ENCODE data around the gene MDM4. TPM values are rescaled to one million over a fixed set of nuclear protein-coding genes. Genes with fewer than 3 reads are reported as not detected.
A peak's percentile ranks its signal among the peaks of the same experiment; 100 is the strongest.
"Not testable (repeated sequence)": the region's sequence is repeated elsewhere in the genome, so short reads cannot be mapped to it uniquely, and the experiment has no call there.

The MDM4 gene
- total RNA-seq, 1 donor from 2014 or later = 59.2 TPM

DNA sequence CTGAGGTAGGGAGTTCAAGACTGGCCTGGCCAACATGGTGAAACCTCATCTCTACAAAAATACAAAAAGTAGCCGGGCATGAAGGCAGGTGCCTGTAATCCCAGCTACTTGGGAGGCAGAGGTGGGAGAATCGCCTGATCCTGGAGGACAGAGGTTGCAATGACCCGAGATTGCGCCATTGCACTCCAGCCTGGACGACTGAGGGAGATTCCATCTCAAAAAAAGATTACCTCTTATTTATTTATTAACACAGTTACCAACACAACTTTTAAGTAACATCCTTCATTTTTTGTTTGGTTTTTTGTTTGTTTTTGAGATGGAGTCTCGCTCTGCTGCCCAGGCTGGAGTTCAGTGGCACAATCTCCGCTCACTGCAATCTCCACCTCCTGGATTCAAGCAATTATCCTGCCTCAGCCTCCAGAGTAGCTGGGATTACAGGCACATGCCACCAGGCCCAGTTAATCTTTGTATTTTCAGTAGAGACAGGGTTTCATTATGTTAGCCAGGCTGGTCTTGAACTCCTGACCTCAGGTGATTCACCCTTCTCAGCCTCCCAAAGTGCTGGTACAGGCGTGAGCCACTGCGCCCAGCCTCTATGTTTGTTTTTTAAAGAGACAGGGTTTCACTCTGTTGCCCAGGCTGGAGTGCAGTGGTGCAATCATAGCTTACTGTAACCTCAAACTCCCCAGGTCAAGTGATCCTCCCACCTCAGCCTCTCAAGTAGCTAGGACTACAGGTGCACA lies 29.5 kb upstream of the MDM4 start:
- intact Hi-C loops (cut with DNase I); DNase-seq (ENCODE audit: low spot score): not testable (repeated sequence)

DNA sequence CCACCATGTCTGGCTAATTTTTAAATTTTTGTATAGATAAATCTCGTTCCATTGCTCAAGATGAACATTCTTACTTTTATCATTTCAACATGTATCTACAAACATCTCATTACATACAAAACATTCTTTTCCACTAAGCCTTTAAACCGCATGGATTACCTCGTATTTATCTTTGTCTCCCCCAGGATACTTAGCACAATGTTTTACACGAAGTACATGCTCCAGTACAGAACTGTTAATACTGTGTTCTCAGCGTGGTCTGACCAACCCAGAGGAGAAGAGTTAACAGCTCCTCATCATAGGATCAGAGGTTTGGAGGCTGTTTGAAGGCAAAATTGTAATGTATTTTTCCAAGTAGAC lies 29.0 kb upstream of the MDM4 start:
- no peak for DNase-seq (ENCODE audit: low spot score)
- intact Hi-C loops (cut with DNase I) = no loop called here

DNA sequence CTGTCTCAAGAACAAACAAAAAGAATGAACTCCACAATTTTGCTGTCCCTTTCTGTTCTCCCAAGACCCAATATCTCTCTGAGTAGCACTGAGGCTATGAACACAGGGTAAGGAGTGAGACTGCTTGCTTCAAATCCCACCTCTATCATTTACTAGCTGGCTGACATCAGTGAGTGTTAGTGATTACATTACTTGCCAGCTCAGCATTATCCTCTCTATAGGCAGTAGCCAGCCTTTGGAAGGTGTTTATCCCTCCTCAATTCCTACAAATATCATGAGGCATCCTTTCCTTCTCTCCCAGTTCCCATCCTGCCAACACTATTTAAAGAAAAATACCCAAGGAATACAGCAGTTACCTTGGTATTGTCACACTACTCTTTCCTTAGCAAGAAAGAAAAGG lies 24.6 kb upstream of the MDM4 start:
- intact Hi-C loops (cut with DNase I) = no loop called here
- no peak for DNase-seq (ENCODE audit: low spot score)

DNA sequence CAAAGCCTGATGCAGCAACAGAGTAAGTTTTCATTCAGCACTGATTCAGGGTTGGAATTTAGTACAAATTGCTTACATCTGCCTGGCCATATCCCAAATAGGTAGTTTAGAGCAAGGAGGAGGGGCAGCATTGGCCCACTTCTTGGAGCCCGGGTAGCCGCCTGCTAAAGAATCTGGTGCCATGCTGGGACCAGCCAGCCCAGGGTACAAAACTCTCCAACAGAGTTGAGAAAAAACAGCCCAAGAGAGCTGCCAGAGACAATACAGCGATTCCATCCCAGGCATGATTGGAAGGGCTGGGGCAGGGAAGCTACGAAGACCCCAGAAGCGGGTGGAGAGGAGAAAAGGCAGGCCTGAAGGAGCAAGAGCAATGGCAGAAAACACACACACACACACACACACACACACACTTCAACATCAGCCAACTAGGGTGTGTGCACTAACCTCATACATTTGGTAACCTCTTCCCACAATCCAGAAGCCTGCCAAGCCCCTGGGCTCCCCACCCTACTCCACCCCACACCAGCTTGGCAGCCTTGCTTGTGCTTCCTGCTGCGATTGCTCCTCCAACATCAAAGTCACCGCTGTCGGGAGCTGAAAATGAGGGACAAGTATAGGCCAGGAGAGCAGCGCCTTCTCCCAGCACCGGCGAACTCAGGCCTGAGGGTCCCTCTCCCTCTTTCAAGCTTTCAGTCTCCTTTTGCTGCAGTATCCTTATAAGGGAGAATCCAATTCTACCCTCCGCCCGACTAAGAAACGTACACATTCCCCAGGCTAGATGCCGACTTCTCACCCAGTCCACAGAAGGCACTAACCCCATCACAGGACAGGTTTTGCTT lies 22.8 kb upstream of the MDM4 start:
- intact Hi-C loops (cut with DNase I) = loop anchor here (1.0 kb wide), 1 partner anchor 11 kb away; no protein-coding TSS in a partner anchor
- peak; percentile 83 for DNase-seq (ENCODE audit: low spot score)

DNA sequence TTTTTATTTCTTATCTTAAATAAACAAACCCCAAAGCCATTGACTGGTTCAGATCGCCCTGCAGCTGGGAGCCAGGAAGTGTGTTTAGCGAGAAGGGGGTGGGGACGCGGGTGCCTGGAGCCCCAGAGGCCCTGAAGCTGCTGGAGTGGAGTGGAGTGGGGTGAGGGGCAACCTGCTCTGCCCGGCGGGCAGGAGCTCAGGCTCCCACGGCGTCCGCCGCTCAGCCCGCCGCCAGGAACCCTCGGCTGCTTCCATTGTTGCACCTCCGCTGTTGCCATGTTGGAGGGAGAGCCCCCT lies 22.3 kb upstream of the MDM4 start:
- DNase-seq (ENCODE audit: low spot score) = peak; percentile 82
- intact Hi-C loops (cut with DNase I) = loop anchor here (1.0 to 2.0 kb wide), 3 partner anchors 12 to 47 kb away; no protein-coding TSS in a partner anchor

DNA sequence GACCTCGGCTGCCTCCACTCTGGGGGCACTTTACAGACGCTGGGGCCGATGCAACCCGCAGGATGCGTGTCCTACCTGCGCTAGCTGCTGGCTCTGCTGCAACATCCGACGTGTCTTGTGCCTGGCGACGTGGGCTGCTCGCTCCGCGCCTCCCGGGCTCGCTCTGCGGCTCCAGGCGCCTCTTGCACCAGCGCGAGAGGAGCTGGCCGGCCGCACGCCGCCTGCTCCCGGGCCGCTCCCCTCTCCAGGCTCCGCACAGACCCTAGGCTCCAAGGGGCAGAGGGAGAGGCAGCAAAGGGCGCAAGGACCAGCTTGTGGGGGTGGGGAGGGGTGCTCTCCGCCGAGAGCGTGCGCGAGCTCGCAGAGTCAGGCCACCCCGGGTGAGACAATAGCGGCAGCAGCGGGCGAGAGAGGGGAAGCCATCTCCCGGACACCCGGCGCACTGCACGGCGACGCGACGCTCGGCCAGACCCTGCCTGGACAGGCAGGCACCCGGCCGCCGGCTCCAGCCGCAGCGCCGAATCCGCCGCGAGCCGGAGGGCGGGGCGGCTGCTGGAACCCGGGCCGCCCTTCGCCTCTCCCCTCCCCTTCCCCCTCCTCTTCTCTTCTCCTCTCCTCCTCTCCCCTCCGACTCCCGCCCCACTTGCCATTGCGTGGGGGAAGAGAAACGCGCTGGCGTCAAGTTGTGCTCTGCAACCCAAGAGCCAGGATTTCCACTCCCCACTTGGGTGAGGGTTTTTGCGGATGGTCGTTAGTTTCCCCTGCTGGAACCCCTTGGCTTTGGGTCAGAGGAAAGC lies 21.7 kb upstream of the MDM4 start, which contains the start of gene PIK3C2B:
TSS of gene PIK3C2B (minus strand) at position 525 of the 797 bp plus-strand sequence. CDS start 25,003 bp downstream, outside the sequence.
- intact Hi-C loops (cut with DNase I) = loop anchor here (1.0 to 2.0 kb wide), 2 partner anchors 28 to 48 kb away; no protein-coding TSS in a partner anchor
- DNase-seq (ENCODE audit: low spot score) = peak; percentile 90

DNA sequence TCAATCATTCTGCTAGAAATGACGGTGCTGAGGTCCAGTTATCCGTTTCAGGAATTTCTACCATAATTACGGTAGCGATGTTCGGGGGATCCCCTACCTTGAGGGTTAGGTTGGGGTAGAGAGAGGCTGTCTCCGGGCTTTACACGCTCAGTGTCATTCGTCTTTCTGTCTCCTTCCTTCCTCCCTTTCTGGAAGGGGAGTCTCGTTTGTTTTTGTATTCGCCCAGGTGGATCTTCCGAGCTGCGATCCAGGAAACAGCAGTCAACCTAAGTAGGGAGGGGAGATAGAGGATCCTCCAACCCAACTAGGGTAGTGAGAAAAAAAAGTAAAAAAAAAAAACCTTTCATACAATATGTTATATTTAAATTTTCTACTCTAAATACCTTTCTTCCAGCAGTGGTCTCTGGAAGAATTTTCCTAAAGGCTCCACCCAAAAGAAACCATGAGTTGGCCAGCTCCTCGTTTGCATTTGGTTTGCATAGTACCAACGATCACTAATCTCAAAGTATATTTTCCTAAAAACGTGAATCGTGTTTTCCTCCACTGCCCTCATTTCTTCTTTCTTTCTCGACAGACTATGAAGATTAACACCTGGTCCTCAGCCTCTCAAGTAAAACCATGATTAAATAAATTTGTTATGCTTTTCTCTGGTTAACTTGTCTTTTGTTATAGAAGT lies 21.0 kb upstream of the MDM4 start:
- DNase-seq (ENCODE audit: low spot score) = no peak
- intact Hi-C loops (cut with DNase I) = loop anchor here (2.0 kb wide), 1 partner anchor 48 kb away; no protein-coding TSS in a partner anchor

DNA sequence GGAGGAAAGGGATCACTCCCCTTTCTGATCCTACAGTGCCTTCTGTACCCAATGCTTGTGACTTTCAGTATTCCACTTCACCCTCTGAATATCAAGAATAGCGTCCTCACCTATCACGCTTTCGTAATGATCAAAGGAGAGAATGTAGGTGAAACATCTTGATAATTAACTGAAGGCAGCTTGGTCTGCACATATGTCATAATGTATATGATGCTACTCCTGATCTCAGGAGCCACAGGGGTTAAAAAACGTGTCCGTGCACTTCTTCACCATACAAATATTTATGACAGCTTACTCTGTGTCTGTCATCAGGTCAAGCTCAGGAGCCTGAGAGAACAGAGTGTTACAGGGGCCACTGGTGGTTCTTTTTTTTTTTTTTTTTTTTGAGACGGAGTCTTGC lies 20.4 kb upstream of the MDM4 start:
- no peak for DNase-seq (ENCODE audit: low spot score)
- intact Hi-C loops (cut with DNase I) = loop anchor here (2.0 kb wide), 1 partner anchor 49 kb away; no protein-coding TSS in a partner anchor

DNA sequence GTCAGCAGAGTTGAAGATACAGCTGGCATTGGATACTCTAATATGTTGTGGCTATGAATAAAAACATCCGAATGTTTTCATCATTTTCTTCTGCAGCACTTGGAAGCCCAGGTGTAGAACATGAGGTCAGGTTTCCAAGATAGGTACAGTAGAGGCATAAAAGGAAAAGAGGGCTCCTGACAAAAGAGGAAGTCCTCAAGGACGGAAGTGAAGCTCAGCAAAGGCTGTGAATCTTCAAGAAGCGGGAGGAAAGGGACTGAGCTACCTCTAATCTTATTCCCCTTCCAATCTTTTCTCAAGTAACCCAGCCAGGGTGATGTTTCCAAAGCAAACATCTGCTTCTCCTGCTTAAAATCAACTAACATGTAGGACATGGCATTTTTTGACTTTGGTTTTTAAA lies 17.2 kb upstream of the MDM4 start:
- intact Hi-C loops (cut with DNase I) = no loop called here
- no peak for DNase-seq (ENCODE audit: low spot score)

DNA sequence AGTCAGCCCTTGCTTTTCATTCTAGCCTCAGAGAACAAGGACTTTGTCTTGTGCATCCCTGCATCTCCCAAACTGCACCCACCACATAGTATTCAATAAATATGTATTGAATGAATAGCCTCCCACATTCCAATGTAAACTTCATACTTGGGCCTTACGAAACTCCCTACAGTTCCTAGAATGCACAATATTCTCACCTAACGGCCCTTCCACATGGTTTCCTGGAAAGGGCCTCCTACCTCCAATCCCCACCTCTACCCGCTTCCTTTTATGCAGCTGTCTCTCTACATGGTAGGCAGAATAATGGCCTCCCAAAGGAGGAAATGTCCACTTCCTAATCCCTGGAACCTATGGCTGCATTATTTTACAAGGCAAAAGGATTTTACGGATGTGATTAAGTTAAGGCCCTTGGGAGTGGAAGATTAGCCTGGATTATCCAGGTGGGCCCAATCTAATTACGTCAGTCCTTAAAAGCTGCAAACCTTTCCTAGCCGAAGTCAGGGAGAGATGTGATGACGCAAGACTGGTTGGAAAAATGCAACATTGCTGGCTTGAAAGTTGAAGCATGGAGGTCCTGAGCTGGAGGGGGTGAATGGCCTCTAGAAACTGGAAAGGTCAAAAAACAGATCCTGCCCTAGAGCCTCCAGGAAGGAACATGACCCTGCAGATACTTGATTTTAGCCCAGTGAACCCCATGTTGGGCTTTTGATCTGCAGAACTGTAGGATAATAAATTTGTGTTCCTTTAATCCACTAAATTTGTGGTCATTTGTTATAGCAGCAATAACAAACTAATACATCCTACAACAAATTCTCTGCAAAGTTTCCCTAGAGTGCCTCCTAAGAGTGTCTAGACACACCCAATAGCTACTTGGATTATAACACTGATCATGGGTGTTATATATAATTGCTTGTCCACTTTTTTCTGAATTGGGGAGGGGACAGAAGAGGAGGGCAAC lies 16.4 kb upstream of the MDM4 start:
- intact Hi-C loops (cut with DNase I) = loop anchor here (5.0 kb wide), 1 partner anchor 67 kb away; no protein-coding TSS in a partner anchor
- no peak for DNase-seq (ENCODE audit: low spot score)

DNA sequence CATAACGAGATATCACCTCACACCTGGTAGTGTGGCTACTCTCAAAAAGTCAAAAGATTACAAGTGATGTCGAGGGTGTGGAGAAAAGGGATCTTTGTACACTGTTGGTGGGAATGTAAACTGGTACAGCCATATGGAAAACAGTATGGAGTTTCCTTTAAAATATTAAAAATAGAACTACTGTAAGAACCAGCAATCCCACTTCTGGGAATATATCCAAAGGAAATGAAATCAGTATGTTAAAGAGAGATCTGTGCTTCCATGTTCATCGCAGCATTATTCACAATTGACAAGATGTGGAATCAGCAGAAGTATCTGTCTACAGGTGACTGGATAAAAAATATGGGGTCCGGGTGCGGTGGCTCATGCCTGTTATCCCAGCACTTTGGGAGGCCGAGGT lies 14.0 kb upstream of the MDM4 start:
- intact Hi-C loops (cut with DNase I) = loop anchor here (1.0 to 5.0 kb wide), 2 partner anchors 56 to 70 kb away; no protein-coding TSS in a partner anchor
- DNase-seq (ENCODE audit: low spot score) = no peak

DNA sequence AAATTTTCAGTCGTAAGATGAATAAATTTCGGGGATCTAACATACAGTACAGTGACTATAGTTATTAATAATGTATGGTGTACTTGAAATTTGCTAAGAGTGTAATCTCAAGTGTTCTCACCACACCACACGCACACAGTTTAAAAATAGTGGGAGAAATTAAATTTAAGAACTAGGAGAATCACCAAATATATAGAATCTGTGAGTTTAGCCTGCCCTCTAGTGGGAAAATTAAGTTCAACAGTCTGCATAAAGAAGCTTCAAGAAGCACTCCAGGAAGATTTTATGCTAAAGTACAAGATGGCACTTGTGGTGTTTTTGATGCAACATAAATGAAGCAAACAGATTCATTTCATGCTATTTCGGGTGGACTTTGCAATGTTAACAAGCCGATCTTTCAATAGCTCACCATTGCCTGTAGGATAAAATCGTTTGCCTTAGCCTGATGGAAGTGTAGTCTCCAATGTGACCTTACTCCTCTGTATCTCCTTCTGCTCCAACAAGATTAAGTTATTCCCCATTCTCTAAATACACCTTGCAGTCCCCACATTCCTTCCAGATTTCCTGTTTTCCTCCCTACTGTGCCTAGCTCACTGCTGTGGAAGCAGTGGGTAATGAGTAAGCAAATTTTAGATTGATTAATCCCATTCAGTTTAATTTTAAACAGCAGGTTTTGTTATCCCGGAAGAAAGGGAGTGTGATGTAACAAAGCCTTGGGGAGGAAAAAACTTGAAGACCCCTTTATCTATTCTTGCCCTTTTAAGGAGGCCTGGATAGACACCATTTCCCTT lies 12.9 kb upstream of the MDM4 start:
- intact Hi-C loops (cut with DNase I) = loop anchor here (5.0 kb wide), 1 partner anchor 71 kb away; no protein-coding TSS in a partner anchor
- no peak for DNase-seq (ENCODE audit: low spot score)

DNA sequence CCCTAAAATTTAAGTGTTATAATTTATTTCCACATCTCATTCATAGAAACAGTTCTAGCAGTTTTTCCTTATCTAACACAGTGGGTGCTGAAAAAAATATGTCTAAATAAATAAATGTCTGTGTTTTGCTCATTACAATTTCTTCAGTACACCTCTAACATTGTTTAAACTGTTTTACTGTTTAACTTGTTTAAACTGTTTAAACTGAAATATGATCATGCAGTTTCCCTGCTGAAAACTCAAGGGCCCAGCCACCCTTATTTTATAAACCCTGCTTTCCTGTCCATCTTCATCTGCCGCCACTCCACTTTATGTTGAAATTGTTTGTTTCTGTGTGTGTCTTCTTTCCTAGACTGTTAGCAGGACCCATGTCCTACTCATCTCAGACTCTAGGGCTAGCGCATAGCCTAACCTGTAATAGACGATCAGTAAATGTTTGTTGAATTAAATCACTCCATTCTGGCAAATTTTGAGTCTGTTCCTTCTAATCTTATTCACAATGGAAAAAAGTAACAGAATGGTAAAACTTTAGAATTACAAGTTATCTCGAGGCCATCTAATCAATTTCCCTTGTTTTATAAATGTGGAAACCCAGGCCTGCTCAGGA lies 12.2 kb upstream of the MDM4 start:
- DNase-seq (ENCODE audit: low spot score) = no peak
- intact Hi-C loops (cut with DNase I) = loop anchor here (5.0 kb wide), 1 partner anchor 72 kb away; no protein-coding TSS in a partner anchor

DNA sequence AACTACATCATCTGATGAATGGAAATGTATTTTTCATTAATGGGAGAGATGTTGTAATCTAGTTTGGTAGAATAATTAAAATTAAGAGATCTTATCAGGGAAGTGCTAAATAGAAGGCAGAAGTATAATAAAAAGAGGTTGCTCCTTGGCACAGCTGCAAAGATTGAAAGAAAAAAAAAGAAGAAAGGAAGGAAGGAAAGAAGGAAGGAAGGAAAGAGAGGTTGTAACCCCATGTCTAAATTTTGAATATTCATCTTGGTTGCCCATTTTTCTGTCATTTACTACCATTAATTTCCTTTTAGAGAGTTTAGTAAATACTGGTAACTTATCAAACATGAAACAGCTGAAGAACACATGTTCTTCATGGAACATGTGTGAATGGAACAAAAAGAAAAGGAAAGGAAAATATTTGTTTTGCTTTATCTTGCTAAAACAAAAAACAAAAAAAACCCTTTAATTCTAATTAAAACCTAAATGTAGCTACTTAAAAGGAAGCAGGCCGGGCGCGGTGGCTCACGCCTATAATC lies 10.5 kb upstream of the MDM4 start:
- DNase-seq (ENCODE audit: low spot score) = no peak

DNA sequence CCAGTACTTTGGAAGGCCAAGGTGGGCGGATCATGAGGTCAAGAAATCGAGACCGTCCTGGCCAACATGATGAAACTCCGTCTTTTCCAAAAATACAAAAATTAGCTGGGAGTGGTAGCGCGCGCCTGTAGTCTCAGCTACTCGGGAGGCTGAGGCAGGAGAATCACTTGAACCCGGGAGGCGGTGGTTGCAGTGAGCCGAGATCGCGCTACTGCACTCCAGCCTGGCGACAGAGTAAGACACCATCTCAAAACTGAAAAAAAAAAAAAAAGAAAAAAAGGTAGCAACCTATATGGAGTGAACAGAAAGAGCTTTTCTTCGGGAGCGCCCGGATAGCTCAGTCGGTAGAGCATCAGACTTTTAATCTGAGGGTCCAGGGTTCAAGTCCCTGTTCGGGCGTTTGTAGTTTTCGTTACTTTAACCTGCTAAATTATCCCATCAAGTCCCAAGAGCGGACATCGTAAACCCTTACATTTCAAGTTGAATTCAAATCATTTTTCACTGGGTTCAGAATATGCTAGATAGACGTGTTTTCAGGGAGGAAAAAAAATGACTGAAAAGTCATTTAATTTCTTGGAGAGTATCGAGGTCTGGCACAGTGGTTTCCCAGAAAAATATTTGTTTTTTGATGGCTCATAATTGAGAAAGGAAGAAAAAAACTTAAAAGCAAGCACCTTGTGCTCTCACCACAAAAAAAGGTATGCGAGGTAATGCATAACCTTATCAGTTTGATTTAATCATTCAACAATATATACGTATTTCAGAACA lies 9.8 kb upstream of the MDM4 start:
- intact Hi-C loops (cut with DNase I) = no loop called here
- no peak for DNase-seq (ENCODE audit: low spot score)

More for the DNA sequence above, 10.5 kb upstream of the MDM4 start:
- intact Hi-C loops (cut with DNase I) = no loop called here

DNA sequence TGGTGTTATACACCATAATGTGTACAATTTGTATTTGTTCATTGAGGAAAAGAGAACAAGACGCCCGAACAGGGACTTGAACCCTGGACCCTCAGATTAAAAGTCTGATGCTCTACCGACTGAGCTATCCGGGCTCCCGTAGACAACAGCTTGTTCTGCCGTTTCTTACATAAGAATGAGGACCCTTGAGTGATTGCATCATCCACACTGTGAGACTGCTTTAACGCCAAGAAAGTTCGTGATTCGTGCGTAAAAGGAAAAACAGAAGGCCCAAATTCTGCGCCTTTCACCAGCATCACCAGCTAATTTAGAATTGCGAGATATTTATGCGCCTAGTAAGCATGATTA lies 9.3 kb upstream of the MDM4 start:
- intact Hi-C loops (cut with DNase I) = no loop called here
- no peak for DNase-seq (ENCODE audit: low spot score)
